Cardiac fibroblast (primary cell): Measurements from ENCODE around the gene ZNHIT2.
A peak's percentile ranks its signal among the peaks of the same experiment; 100 is the strongest.

Source experiments
- DNase-seq, 2 donors: peaks; one replicate each; pipeline versions ENCODE4 v3.0.0 to v3.0.0-alpha.2; 2010; ENCODE audit warnings: low read depth in 2 of 2
- H3K4me3 ChIP-seq, 2 donors: replicated peaks in 1 of 2; 1 replicate in 1 of 2; 2 replicates in 1 of 2; pipeline ENCODE4 v1.5.1; 2011; ENCODE audit warnings: low read depth in 2 of 2, low read length in 2 of 2, mild to moderate bottlenecking in 2 of 2, moderate library complexity in 1 of 2
- CTCF ChIP-seq: IDR thresholded peaks from one replicate; pipeline ENCODE4 v1.5.1; 2011; ENCODE audit warnings: low read depth, mild to moderate bottlenecking, low read length, inconsistent platforms

The ZNHIT2 gene

GRCh38 chr11:65148657-65149056 is 31.2 kb upstream of the ZNHIT2 start:
- no peak overlapping the region for H3K4me3 ChIP-seq
- no peak for TF ChIP-seq CTCF
- no peak for DNase-seq

- H3K4me3 ChIP-seq = no peak overlapping the region
- TF ChIP-seq CTCF = no peak
- no peak for DNase-seq
These were observed 30.0 kb upstream of the ZNHIT2 start for GRCh38 chr11:65147352-65148075.

GRCh38 chr11:65141896-65142494 is 24.5 kb upstream of the ZNHIT2 start:
- H3K4me3 ChIP-seq = no peak overlapping the region
- no peak for DNase-seq
- no peak for TF ChIP-seq CTCF

- no peak for DNase-seq
- no peak for TF ChIP-seq CTCF
- H3K4me3 ChIP-seq = no peak overlapping the region
These were observed 19.1 kb upstream of the ZNHIT2 start for GRCh38 chr11:65136515-65137096.

- TF ChIP-seq CTCF = no peak
- no peak for DNase-seq
- H3K4me3 ChIP-seq = peak overlapping the region; percentile 95 to 98
These were observed 18.2 kb upstream of the ZNHIT2 start for GRCh38 chr11:65135633-65136145.

GRCh38 chr11:65134952-65135632 is 17.6 kb upstream of the ZNHIT2 start:
- no peak for TF ChIP-seq CTCF
- peak overlapping the region; percentile 95 to 98 for H3K4me3 ChIP-seq
- peak; percentile 97 for DNase-seq
